Lower leg skin (tissue), 4 donors: Measurements from ENCODE around the gene MTRR. TPM values are rescaled to one million over a fixed set of nuclear protein-coding genes. Genes with fewer than 3 reads are reported as not detected.

ENCODE experiments used
- DNase-seq, 2 donors: peaks; one replicate each; pipeline ENCODE4 v3.0.0-alpha.2; 2019; ENCODE audit warnings: low spot score in 2 of 2
- H3K4me3 ChIP-seq: fragments of 200-600 bp; sonication (generic); 2 replicates; pipeline ENCODE4 v1.5.1; 2017; ENCODE audit warnings: mild to moderate bottlenecking, low read depth; ENCODE audit not compliant: poor library complexity, severe bottlenecking
- POLR2A ChIP-seq, 2 donors: fragments of 450-650 bp; IDR thresholded peaks; one replicate each; pipeline ENCODE4 v1.6.1; 2016 to 2017; ENCODE audit warnings: antibody characterized with exemption in 2 of 2, mild to moderate bottlenecking in 1 of 2, moderate library complexity in 1 of 2
- WGBS, 2 donors: methylation state at CpG; one replicate each; pipeline ENCODE4 v1.1.5; 2018; 5-methylcytosine and 5-hydroxymethylcytosine counted together
- intact Hi-C: fragments of 100-400 bp; cut with DNase I; formaldehyde crosslinking; loops from one replicate; pipeline ENCODE4 v1.15.0; 2023; ENCODE audit warnings: low total_unique reads
- total RNA-seq, 4 donors: library from RNA; depleted of rRNA; stranded (reverse); fragments of >200 nt; gene quantifications; one replicate each; pipeline ENCODE4 v1.1.0, GENCODE V29; 2016
- TF ChIP-seq, protein P1 (sequence below), 3 donors: fragments of 450-650 bp; IDR thresholded peaks; one replicate each; pipeline ENCODE4 v1.5.1; 2016; ENCODE audit warnings: antibody characterized with exemption in 3 of 3, mild to moderate bottlenecking in 3 of 3, moderate library complexity in 2 of 3

MTRR gene
- total RNA-seq, 4 donors from 2014 or later: 22.6 to 45.4 (median 30.5) TPM

- WGBS, 2 donors: 53 to 58% methylated on average over 6 of the region's 6 CpGs
- no peak overlapping the region for H3K4me3 ChIP-seq
- TF ChIP-seq, protein P1, sequence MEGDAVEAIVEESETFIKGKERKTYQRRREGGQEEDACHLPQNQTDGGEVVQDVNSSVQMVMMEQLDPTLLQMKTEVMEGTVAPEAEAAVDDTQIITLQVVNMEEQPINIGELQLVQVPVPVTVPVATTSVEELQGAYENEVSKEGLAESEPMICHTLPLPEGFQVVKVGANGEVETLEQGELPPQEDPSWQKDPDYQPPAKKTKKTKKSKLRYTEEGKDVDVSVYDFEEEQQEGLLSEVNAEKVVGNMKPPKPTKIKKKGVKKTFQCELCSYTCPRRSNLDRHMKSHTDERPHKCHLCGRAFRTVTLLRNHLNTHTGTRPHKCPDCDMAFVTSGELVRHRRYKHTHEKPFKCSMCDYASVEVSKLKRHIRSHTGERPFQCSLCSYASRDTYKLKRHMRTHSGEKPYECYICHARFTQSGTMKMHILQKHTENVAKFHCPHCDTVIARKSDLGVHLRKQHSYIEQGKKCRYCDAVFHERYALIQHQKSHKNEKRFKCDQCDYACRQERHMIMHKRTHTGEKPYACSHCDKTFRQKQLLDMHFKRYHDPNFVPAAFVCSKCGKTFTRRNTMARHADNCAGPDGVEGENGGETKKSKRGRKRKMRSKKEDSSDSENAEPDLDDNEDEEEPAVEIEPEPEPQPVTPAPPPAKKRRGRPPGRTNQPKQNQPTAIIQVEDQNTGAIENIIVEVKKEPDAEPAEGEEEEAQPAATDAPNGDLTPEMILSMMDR (IDR thresholded peaks at IDR 0.05): no peak
- TF ChIP-seq POLR2A (IDR thresholded peaks at IDR 0.05): no peak
- intact Hi-C loops: no loop called here
- DNase-seq: no peak
Observed at GRCh38 chr5:7916171-7916804, 47.3 kb downstream of the MTRR start.

GRCh38 chr5:7917130-7918123 is 48.5 kb downstream of the MTRR start:
- intact Hi-C loops: no loop called here
- TF ChIP-seq POLR2A (IDR thresholded peaks at IDR 0.05): no peak
- TF ChIP-seq, protein P1 (IDR thresholded peaks at IDR 0.05): no peak
- H3K4me3 ChIP-seq: no peak overlapping the region
- 62 to 79% methylated on average over 5 of the region's 5 CpGs for WGBS, 2 donors
- DNase-seq: no peak

- TF ChIP-seq, protein P1 (IDR thresholded peaks at IDR 0.05): no peak
- no peak for TF ChIP-seq POLR2A (IDR thresholded peaks at IDR 0.05)
- WGBS, 2 donors: 71 to 79% methylated on average over 7 of the region's 7 CpGs
- no peak for DNase-seq
- H3K4me3 ChIP-seq: no peak overlapping the region
- intact Hi-C loops: no loop called here
Observed at GRCh38 chr5:7925961-7926695, 57.2 kb downstream of the MTRR start.

DNA sequence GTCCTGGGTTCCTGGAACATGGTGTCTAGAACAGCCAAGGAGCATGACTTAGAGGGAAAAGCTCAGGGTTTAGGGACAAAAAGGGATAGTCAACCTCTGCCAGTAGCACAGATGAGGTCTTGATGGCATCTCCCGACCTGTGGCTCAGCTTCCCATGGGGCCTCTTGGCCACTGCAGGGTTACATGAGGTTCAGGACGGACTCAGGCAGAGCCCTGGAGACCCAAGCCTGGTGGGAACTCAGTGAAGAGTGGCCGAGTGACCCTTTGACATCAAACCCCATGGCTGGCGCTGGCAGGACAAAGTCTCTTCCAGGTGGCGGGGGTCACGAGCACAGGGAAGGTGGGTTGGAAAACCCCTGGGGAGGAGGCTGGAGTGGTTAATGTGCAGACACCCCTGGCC is 57.8 kb downstream of the MTRR start:
- TF ChIP-seq, protein P1 (IDR thresholded peaks at IDR 0.05): no peak
- no peak for TF ChIP-seq POLR2A (IDR thresholded peaks at IDR 0.05)
- intact Hi-C loops: no loop called here
- no peak overlapping the region for H3K4me3 ChIP-seq
- no peak for DNase-seq
- WGBS, 2 donors: 63 to 91% methylated on average over 2 to 6 of the region's 6 CpGs

GRCh38 chr5:7927466-7928375 is 58.8 kb downstream of the MTRR start:
- no peak for DNase-seq
- no peak for TF ChIP-seq POLR2A (IDR thresholded peaks at IDR 0.05)
- TF ChIP-seq, protein P1 (IDR thresholded peaks at IDR 0.05): no peak

More at GRCh38 chr5:7927466-7928375, 58.8 kb downstream of the MTRR start:
- WGBS, 2 donors: 52% methylated on average over 26 of the region's 26 CpGs
- intact Hi-C loops: no loop called here
- no peak overlapping the region for H3K4me3 ChIP-seq
